ENCODE results near the gene LEO1.

The LEO1 gene

DNA sequence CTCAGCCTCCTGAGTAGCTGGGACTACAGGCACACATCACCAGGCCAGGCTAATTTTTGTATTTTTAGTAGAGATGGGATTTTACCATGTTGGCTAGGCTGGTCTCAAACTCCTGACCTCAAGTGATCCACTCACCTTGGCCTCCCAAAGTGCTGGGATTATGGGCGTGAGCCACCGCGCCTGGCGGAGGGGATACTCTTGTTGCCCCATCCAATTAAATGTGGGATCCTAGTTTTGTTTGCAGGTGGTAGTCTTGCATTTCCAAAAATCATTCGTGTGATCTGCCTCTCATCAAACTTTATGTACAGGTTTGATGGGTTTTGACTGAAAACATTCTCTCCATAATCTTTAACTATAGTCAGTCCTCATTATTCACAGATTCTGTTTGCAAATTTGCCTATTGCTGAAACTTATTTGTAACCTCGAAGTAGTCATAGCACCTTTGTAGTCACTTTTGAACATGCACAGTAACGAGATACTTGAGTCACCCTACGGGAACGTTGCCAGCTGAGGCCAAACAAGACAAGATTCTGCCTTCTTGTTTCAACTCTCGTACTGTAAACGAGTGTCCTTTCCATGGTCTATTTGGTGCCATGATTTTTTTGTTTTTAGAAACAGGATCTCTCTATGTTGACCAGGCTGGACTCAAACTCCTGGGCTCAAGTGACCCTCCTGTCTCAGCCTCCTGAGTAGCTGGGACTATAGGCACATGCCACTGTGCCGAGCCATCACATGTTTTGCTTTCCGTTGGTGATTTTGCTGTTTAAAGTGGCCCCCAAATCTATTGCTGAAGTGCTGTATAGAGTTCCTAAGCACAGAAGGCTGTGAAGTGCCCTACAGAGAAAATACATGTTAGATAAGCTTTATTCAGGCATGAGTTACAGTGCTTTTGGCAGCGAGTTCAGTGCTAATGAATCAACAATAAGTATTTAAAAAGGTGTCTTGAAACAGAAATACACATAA is 39.3 kb upstream of the LEO1 start:
- DNase-seq: no peak
- H3K4me1 Mint-ChIP-seq: peaks cover 18% of the 10 kb centered on the region
- H3K4me3 Mint-ChIP-seq: no peak overlapping the region
- no peaks in the 10 kb centered on the region for H3K36me3 Mint-ChIP-seq (ENCODE audit: low read depth)
- peaks cover 4% of the 10 kb centered on the region for H3K27me3 Mint-ChIP-seq (ENCODE audit: low read depth, poor library complexity)
- no peak overlapping the region for H3K27ac Mint-ChIP-seq
- no peaks in the 10 kb centered on the region for H3K9me3 Mint-ChIP-seq
- no peak for TF ChIP-seq CTCF (IDR thresholded peaks at IDR 0.05)

DNA sequence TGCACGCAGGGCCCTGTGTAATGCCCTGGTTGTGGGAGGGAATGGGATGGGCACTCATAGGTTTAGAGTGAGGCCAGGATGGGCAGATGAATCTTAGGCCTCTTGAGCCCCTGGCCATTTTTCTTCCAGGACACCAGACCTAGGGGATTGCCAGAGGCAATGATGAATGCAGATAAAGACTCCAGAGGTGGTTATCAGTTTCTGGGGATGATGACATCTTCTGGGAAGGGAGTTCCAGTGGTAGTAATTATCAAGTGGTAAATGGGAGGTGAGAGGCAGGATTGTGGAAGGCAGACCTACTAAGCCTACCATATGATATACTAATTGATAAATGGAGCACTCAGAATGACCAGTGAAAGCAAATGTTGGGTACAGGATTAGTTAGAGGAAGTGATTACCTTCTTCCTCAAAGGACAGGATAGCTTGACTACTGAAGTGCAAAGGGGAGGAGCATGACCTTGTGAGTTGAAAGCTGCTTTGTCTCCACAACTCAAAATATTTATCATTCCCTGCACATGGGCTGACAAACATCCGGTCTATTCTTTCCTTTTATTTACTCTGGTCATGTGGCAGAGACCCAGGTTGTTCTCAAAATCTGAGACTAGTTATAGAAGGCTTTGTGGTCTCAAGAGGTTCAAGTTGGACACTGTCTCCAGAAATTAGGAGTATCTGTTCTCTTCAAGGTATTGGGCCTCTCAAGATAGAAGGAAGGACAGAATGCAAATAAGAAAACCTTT is 37.3 kb upstream of the LEO1 start:
- TF ChIP-seq CTCF (IDR thresholded peaks at IDR 0.05): no peak
- no peak overlapping the region for H3K4me3 Mint-ChIP-seq
- peaks cover 18% of the 10 kb centered on the region for H3K4me1 Mint-ChIP-seq
- no peak for DNase-seq
- H3K36me3 Mint-ChIP-seq (ENCODE audit: low read depth): no peaks in the 10 kb centered on the region
- H3K9me3 Mint-ChIP-seq: no peaks in the 10 kb centered on the region
- H3K27me3 Mint-ChIP-seq (ENCODE audit: low read depth, poor library complexity): peaks cover 4% of the 10 kb centered on the region
- H3K27ac Mint-ChIP-seq: no peak overlapping the region

DNA sequence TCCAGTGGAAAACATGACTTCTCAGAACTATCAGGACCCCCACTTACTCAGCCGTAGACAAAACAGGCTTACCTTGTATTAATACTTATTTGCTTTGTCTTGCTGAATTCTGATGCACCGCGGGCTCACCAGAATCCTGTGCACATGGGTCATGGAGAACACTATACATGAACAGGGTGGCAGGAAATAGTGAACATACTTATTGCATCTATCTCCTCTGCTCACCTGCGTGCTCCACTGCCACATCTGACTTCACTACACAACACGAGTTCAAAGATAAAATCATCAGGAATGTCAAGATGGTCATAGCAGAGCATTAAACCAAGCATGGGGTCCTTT is 36.8 kb upstream of the LEO1 start:
- Mint-ChIP-seq H3K27me3 (ENCODE audit: low read depth, poor library complexity) (peaks cover 4% of the 10 kb centered on the region), H3K4me1 (peaks cover 18% of the 10 kb centered on the region), H3K4me3 (no peak overlapping the region), H3K27ac (no peak overlapping the region), H3K9me3 (no peaks in the 10 kb centered on the region), H3K36me3 (ENCODE audit: low read depth) (no peaks in the 10 kb centered on the region)
- no peak for DNase-seq
- TF ChIP-seq CTCF (IDR thresholded peaks at IDR 0.05): no peak

GRCh38 chr15:52006702-52007340 is 35.2 kb upstream of the LEO1 start:
- no peak for TF ChIP-seq CTCF (IDR thresholded peaks at IDR 0.05)
- Mint-ChIP-seq H3K27ac (no peak overlapping the region), H3K9me3 (no peaks in the 10 kb centered on the region), H3K4me3 (no peak overlapping the region), H3K4me1 (peaks cover 13% of the 10 kb centered on the region), H3K27me3 (ENCODE audit: low read depth, poor library complexity) (peaks cover 4% of the 10 kb centered on the region), H3K36me3 (ENCODE audit: low read depth) (no peaks in the 10 kb centered on the region)
- DNase-seq: no peak

DNA sequence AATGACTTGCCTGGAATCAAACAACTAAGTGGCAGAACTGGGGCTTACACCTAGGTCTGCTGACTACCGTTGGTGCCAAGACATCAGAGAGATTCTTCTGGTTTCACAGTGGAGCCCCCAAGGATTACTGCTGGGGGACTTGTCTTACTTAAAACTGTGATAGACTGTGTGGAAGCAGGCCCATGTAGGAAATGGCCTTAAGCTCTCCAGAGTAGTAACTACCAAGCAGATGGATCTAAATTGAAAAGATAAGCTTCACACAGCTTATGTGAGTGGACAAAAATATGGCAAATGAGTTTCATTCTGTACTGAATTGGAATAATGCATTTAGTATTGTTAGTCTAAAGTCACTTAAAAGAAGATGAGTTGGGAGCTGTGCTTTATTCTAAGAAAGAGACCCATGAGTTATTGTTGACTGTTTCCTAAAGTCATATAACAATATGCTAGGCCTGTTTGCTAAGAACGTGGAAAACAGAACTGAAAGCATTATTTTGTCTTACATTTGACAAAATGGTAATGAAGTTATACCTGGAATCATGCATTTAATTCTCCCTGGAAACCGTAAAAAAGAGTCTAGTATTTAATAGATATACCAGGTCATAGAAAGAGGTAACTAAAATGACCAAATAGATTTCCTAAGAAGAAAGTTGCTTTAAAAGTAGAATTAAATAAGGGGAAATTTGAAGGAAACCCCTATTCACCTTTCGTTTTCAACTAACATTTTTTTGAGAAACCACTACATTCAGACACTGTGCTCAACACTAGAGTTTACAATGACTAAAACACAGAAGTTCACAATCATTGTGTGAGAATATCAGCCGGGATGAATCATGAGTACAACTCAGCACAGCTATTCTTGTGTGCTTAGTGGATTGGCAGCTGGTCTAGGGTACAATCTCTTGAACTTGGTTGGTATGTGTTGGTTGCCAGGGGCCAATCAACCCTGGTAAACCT is 34.4 kb upstream of the LEO1 start:
- Mint-ChIP-seq H3K27me3 (ENCODE audit: low read depth, poor library complexity) (peaks cover 7% of the 10 kb centered on the region), H3K9me3 (no peaks in the 10 kb centered on the region), H3K27ac (no peak overlapping the region), H3K4me1 (peaks cover 8% of the 10 kb centered on the region), H3K36me3 (ENCODE audit: low read depth) (no peaks in the 10 kb centered on the region), H3K4me3 (no peak overlapping the region)
- DNase-seq: no peak
- TF ChIP-seq CTCF (IDR thresholded peaks at IDR 0.05): no peak
